WTC11 (cell line): Measurements from ENCODE around the gene MUC6. TPM values are rescaled to one million over a fixed set of nuclear protein-coding genes. Genes with fewer than 3 reads are reported as not detected.

Experiments
- ATAC-seq: fragments of 200-7000 bp; cut with Tn5 transposase; 2 replicates; pipeline ENCODE4 v1.10.0; 2021; ENCODE audit warnings: mild to moderate bottlenecking, moderate library complexity
- CTCF ChIA-PET: fragments of 300-600 bp; sonication (Branson Sonifier 250); formaldehyde crosslinking; loops from one replicate; lab custom pipeline; 2021; ENCODE audit warnings: antibody characterized with exemption; lab: Charles Lee
- POLR2A ChIA-PET: fragments of 350-600 bp; sonication (Branson Sonifier 250); formaldehyde crosslinking; loops from one replicate; lab custom pipeline; 2021; ENCODE audit warnings: antibody characterized with exemption; lab: Charles Lee
- DNase-seq: peaks from one replicate; pipeline ENCODE4 v3.0.0; 2021; ENCODE audit warnings: low spot score
- H3K27ac Mint-ChIP-seq: 2 replicates; pipeline ENCODE4 v1.8.0; 2021; ENCODE audit warnings: mixed read lengths
- H3K27me3 Mint-ChIP-seq: 2 replicates; pipeline ENCODE4 v1.8.0; 2021; ENCODE audit warnings: low read depth, mild to moderate bottlenecking, moderate library complexity, mixed read lengths
- H3K36me3 Mint-ChIP-seq: 2 replicates; pipeline ENCODE4 v1.8.0; 2021; ENCODE audit warnings: mixed read lengths
- H3K4me1 Mint-ChIP-seq: 2 replicates; pipeline ENCODE4 v1.8.0; 2022; ENCODE audit warnings: mixed read lengths
- H3K4me3 Mint-ChIP-seq: 2 replicates; pipeline ENCODE4 v1.8.0; 2021; ENCODE audit warnings: mild to moderate bottlenecking, moderate library complexity, mixed read lengths
- H3K9me3 Mint-ChIP-seq: 2 replicates; pipeline ENCODE4 v1.8.0; 2021; ENCODE audit warnings: mixed read lengths
- ELF4 ChIP-seq: sonication (generic); formaldehyde crosslinking; IDR thresholded peaks from 2 replicates; pipeline ENCODE4 v1.8.1; 2022; ENCODE audit warnings: low read depth, mild to moderate bottlenecking, moderate library complexity, missing genetic modification reagents
- FOXK1 ChIP-seq: sonication (generic); formaldehyde crosslinking; IDR thresholded peaks from 2 replicates; pipeline ENCODE4 v1.8.0; 2022; ENCODE audit warnings: mild to moderate bottlenecking, moderate library complexity, missing genetic modification reagents
- GRHL2 ChIP-seq: fragments of 250-450 bp; sonication (Bioruptor Pico); IDR thresholded peaks from 2 replicates; pipeline ENCODE4 v1.8.0; 2022; ENCODE audit warnings: mild to moderate bottlenecking, moderate library complexity; ENCODE audit not compliant: insufficient replicate concordance, severe bottlenecking
- JUN ChIP-seq: sonication (generic); formaldehyde crosslinking; IDR thresholded peaks from 2 replicates; pipeline ENCODE4 v1.8.0; 2023; ENCODE audit warnings: mild to moderate bottlenecking, missing genetic modification reagents
- NR3C1 ChIP-seq: sonication (generic); formaldehyde crosslinking; conservative IDR thresholded peaks from 2 replicates; pipeline ENCODE4 v1.8.1; 2023; ENCODE audit warnings: low read depth, mild to moderate bottlenecking, missing genetic modification reagents
- RORB ChIP-seq: fragments of 250-450 bp; sonication (Bioruptor Pico); IDR thresholded peaks from 2 replicates; pipeline ENCODE4 v1.9.0; 2021; ENCODE audit warnings: mild to moderate bottlenecking
- TCF7 ChIP-seq: sonication (generic); formaldehyde crosslinking; IDR thresholded peaks from 2 replicates; pipeline ENCODE4 v1.8.0; 2022; ENCODE audit warnings: mild to moderate bottlenecking, low read depth, missing genetic modification reagents, moderate library complexity
- TEAD4 ChIP-seq: sonication (generic); formaldehyde crosslinking; IDR thresholded peaks from 2 replicates; pipeline ENCODE4 v1.8.0; 2022; ENCODE audit warnings: mild to moderate bottlenecking, missing genetic modification reagents
- TP53 ChIP-seq: sonication (generic); formaldehyde crosslinking; IDR thresholded peaks from 2 replicates; pipeline ENCODE4 v1.8.1; 2023; ENCODE audit warnings: mild to moderate bottlenecking, missing genetic modification reagents
- ZBTB21 ChIP-seq: sonication (generic); formaldehyde crosslinking; IDR thresholded peaks from 2 replicates; pipeline ENCODE4 v1.8.1; 2023; ENCODE audit warnings: mild to moderate bottlenecking, missing genetic modification reagents, borderline replicate concordance
- ZNF263 ChIP-seq: sonication (generic); formaldehyde crosslinking; IDR thresholded peaks from 2 replicates; pipeline ENCODE4 v1.8.1; 2022; ENCODE audit warnings: low read depth, mild to moderate bottlenecking, moderate library complexity, missing genetic modification reagents
- ZNF671 ChIP-seq: fragments of 250-450 bp; sonication (Bioruptor Pico); IDR thresholded peaks from 2 replicates; pipeline ENCODE4 v1.8.0; 2021; ENCODE audit warnings: mild to moderate bottlenecking
- total RNA-seq: library from RNA; stranded (reverse); gene quantifications from 3 replicates; pipeline ENCODE4 v1.2.3, GENCODE V29; 2021
- TF ChIP-seq, protein P1 (sequence below): sonication (generic); formaldehyde crosslinking; IDR thresholded peaks from 2 replicates; pipeline ENCODE4 v1.8.0; 2023; ENCODE audit warnings: mild to moderate bottlenecking, missing genetic modification reagents
- TF ChIP-seq, protein P2 (sequence below): sonication (generic); formaldehyde crosslinking; IDR thresholded peaks from 2 replicates; pipeline ENCODE4 v1.8.0; 2022; ENCODE audit warnings: mild to moderate bottlenecking, missing genetic modification reagents
- TF ChIP-seq, protein P3 (sequence below): sonication (generic); formaldehyde crosslinking; conservative IDR thresholded peaks from 2 replicates; pipeline ENCODE4 v1.8.1; 2022; ENCODE audit warnings: mild to moderate bottlenecking, missing genetic modification reagents
- TF ChIP-seq, protein P4 (sequence below): fragments of 250-450 bp; sonication (Bioruptor Pico); conservative IDR thresholded peaks from 2 replicates; pipeline ENCODE4 v1.9.0; 2021; ENCODE audit warnings: mild to moderate bottlenecking
- TF ChIP-seq, protein P5 (sequence below): sonication (generic); formaldehyde crosslinking; IDR thresholded peaks from 2 replicates; pipeline ENCODE4 v1.8.0; 2022; ENCODE audit warnings: mild to moderate bottlenecking, missing genetic modification reagents
- TF ChIP-seq, protein P6 (sequence below): sonication (generic); formaldehyde crosslinking; IDR thresholded peaks from 2 replicates; pipeline ENCODE4 v1.8.0; 2022; ENCODE audit warnings: mild to moderate bottlenecking, missing genetic modification reagents
- TF ChIP-seq, protein P7 (sequence below): sonication (generic); formaldehyde crosslinking; IDR thresholded peaks from 2 replicates; pipeline ENCODE4 v1.8.1; 2023; ENCODE audit warnings: mild to moderate bottlenecking, missing genetic modification reagents
- TF ChIP-seq, protein P8 (sequence below): sonication (generic); formaldehyde crosslinking; IDR thresholded peaks from 2 replicates; pipeline ENCODE4 v1.8.1; 2023; ENCODE audit warnings: mild to moderate bottlenecking, missing genetic modification reagents, moderate library complexity
- TF ChIP-seq, protein P9 (sequence below): fragments of 250-450 bp; sonication (Bioruptor Pico); IDR thresholded peaks from 2 replicates; pipeline ENCODE4 v1.9.0; 2021; ENCODE audit warnings: moderate library complexity, mild to moderate bottlenecking, inconsistent platforms, borderline replicate concordance

MUC6 gene
- total RNA-seq, 1 experiment from 2014 or later, result 0.13 TPM

DNA sequence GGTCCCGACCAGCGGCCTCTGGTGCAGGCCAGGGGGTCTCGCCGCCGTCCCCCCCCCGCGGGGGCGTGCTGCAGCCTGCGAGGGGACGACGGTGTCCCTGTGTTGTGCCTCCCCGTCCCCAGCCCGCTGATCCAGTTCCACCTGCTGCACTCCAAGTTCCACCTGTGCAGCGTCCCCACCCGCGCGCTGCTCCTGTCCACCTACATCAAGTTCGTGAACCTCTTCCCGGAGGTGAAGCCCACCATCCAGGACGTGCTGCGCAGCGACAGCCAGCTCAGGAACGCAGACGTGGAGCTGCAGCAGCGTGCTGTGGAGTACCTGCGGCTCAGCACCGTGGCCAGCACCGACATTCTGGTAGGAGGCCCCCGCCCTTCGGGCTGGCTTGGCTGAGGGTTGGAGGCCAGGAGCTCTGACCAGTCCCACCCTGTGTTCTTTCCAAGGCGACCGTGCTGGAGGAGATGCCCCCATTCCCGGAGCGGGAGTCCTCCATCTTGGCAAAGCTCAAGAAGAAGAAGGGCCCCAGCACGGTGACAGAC, 42.8 kb downstream of the MUC6 start:
- ChIA-PET POLR2A (no interaction called here), CTCF (interaction anchor here (1.3 kb wide), 1 partner anchor 57 kb away, joined by 3 read pairs; no protein-coding TSS in a partner anchor)
- no peak overlapping the region for H3K27ac Mint-ChIP-seq
- no peak for TF ChIP-seq ZNF671 (CRISPR knock-in tag)
- TF ChIP-seq, protein P1, sequence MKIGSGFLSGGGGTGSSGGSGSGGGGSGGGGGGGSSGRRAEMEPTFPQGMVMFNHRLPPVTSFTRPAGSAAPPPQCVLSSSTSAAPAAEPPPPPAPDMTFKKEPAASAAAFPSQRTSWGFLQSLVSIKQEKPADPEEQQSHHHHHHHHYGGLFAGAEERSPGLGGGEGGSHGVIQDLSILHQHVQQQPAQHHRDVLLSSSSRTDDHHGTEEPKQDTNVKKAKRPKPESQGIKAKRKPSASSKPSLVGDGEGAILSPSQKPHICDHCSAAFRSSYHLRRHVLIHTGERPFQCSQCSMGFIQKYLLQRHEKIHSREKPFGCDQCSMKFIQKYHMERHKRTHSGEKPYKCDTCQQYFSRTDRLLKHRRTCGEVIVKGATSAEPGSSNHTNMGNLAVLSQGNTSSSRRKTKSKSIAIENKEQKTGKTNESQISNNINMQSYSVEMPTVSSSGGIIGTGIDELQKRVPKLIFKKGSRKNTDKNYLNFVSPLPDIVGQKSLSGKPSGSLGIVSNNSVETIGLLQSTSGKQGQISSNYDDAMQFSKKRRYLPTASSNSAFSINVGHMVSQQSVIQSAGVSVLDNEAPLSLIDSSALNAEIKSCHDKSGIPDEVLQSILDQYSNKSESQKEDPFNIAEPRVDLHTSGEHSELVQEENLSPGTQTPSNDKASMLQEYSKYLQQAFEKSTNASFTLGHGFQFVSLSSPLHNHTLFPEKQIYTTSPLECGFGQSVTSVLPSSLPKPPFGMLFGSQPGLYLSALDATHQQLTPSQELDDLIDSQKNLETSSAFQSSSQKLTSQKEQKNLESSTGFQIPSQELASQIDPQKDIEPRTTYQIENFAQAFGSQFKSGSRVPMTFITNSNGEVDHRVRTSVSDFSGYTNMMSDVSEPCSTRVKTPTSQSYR (CRISPR knock-in tag), result no peak
- no peak for TF ChIP-seq TCF7 (CRISPR knock-in tag)
- TF ChIP-seq, protein P2, sequence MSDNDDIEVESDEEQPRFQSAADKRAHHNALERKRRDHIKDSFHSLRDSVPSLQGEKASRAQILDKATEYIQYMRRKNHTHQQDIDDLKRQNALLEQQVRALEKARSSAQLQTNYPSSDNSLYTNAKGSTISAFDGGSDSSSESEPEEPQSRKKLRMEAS (CRISPR knock-in tag), result no peak
- TF ChIP-seq, protein P3, sequence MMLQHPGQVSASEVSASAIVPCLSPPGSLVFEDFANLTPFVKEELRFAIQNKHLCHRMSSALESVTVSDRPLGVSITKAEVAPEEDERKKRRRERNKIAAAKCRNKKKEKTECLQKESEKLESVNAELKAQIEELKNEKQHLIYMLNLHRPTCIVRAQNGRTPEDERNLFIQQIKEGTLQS (CRISPR knock-in tag), result no peak
- no peak for TF ChIP-seq JUN (CRISPR knock-in tag)
- no peak for TF ChIP-seq ZBTB21 (CRISPR knock-in tag)
- ATAC-seq (no peak), DNase-seq (no peak)
- no peak overlapping the region for H3K4me3 Mint-ChIP-seq
- peaks cover 35% of the 10 kb centered on the region for H3K36me3 Mint-ChIP-seq
- H3K4me1 Mint-ChIP-seq, result no peaks in the 10 kb centered on the region
- H3K9me3 Mint-ChIP-seq, result peaks cover 4% of the 10 kb centered on the region
- no peaks in the 10 kb centered on the region for H3K27me3 Mint-ChIP-seq

DNA sequence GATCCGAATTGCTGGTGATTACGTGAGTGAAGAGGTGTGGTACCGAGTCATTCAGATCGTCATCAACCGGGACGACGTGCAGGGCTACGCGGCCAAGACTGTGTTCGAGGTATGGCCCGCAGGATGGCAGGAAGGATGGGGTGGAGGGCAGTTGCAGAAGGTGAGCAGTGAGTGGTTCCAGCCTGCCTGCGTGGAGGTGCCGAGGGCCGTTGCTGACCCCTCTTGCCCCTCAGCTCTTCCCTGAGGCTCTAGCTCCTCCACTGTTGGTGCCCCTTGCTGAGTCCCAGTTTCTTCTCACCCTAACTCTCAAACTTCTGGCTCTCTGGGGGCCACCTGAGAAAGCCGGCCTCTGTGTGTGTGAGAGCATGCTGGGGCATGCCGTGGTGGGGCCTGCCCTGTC, 43.9 kb downstream of the MUC6 start:
- Mint-ChIP-seq H3K27ac (peak overlapping the region; percentile 94), H3K27me3 (no peaks in the 10 kb centered on the region)
- CTCF ChIA-PET, result interaction anchor here (1.3 kb wide), 1 partner anchor 58 kb away, joined by 3 read pairs; no protein-coding TSS in a partner anchor
- no peak for TF ChIP-seq RORB (CRISPR knock-in tag)
- no peak for TF ChIP-seq ZNF263
- TF ChIP-seq TP53 (CRISPR knock-in tag), result no peak
- TF ChIP-seq GRHL2 (CRISPR knock-in tag), result no peak
- no peak for TF ChIP-seq FOXK1 (CRISPR knock-in tag)
- TF ChIP-seq ELF4 (CRISPR knock-in tag), result no peak
- TF ChIP-seq, protein P4, sequence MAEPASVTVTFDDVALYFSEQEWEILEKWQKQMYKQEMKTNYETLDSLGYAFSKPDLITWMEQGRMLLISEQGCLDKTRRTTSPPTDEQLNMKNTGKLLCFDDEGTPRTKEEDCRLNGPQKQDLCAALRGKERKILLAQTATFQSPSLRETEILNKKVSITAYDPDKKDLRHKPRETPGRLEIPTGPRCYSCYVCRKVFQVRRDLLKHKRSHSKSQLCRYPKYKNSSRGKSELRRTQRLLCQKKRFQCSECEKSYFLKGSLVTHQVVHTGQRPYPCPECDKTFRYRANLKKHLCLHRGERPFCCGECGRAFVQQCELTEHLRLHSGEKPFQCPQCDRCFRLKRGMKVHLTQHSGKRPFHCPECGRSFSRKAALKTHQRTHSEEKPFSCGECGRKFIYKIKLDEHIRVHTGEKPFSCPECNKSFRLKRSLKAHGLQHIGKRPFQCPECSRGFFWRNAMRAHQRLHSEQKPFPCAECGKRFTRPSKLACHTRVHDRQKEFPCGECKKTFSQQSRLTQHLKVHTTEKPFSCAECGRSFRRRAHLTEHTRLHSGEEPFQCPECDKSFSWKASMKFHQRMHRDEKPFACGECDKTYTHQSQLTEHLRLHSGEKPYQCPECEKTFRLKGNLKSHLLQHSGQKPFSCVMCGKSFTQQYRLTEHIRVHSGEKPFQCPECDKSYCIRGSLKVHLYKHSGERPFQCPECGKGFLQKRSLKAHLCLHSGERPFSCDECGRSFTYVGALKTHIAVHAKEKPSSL (CRISPR knock-in tag), result no peak
- TF ChIP-seq, protein P5, sequence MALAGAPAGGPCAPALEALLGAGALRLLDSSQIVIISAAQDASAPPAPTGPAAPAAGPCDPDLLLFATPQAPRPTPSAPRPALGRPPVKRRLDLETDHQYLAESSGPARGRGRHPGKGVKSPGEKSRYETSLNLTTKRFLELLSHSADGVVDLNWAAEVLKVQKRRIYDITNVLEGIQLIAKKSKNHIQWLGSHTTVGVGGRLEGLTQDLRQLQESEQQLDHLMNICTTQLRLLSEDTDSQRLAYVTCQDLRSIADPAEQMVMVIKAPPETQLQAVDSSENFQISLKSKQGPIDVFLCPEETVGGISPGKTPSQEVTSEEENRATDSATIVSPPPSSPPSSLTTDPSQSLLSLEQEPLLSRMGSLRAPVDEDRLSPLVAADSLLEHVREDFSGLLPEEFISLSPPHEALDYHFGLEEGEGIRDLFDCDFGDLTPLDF (CRISPR knock-in tag), result no peak
- TF ChIP-seq, protein P6, sequence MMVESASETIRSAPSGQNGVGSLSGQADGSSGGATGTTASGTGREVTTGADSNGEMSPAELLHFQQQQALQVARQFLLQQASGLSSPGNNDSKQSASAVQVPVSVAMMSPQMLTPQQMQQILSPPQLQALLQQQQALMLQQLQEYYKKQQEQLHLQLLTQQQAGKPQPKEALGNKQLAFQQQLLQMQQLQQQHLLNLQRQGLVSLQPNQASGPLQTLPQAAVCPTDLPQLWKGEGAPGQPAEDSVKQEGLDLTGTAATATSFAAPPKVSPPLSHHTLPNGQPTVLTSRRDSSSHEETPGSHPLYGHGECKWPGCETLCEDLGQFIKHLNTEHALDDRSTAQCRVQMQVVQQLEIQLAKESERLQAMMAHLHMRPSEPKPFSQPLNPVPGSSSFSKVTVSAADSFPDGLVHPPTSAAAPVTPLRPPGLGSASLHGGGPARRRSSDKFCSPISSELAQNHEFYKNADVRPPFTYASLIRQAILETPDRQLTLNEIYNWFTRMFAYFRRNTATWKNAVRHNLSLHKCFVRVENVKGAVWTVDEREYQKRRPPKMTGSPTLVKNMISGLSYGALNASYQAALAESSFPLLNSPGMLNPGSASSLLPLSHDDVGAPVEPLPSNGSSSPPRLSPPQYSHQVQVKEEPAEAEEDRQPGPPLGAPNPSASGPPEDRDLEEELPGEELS (CRISPR knock-in tag), result no peak
- TF ChIP-seq, protein P7, sequence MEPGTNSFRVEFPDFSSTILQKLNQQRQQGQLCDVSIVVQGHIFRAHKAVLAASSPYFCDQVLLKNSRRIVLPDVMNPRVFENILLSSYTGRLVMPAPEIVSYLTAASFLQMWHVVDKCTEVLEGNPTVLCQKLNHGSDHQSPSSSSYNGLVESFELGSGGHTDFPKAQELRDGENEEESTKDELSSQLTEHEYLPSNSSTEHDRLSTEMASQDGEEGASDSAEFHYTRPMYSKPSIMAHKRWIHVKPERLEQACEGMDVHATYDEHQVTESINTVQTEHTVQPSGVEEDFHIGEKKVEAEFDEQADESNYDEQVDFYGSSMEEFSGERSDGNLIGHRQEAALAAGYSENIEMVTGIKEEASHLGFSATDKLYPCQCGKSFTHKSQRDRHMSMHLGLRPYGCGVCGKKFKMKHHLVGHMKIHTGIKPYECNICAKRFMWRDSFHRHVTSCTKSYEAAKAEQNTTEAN, result no peak
- TF ChIP-seq, protein P8, sequence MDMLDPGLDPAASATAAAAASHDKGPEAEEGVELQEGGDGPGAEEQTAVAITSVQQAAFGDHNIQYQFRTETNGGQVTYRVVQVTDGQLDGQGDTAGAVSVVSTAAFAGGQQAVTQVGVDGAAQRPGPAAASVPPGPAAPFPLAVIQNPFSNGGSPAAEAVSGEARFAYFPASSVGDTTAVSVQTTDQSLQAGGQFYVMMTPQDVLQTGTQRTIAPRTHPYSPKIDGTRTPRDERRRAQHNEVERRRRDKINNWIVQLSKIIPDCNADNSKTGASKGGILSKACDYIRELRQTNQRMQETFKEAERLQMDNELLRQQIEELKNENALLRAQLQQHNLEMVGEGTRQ (CRISPR knock-in tag), result no peak
- TF ChIP-seq, protein P9, sequence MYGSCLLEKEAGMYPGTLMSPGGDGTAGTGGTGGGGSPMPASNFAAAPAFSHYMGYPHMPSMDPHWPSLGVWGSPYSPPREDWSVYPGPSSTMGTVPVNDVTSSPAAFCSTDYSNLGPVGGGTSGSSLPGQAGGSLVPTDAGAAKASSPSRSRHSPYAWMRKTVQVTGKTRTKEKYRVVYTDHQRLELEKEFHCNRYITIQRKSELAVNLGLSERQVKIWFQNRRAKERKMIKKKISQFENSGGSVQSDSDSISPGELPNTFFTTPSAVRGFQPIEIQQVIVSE (CRISPR knock-in tag), result no peak
- no peak for TF ChIP-seq JUN (CRISPR knock-in tag)
- TF ChIP-seq TEAD4 (CRISPR knock-in tag), result no peak
- TF ChIP-seq NR3C1 (CRISPR knock-in tag), result no peak

More for the DNA sequence above, 43.9 kb downstream of the MUC6 start:
- ATAC-seq (no peak), DNase-seq (no peak)
- peaks cover 4% of the 10 kb centered on the region for H3K9me3 Mint-ChIP-seq
- H3K4me1 Mint-ChIP-seq, result no peaks in the 10 kb centered on the region
- POLR2A ChIA-PET, result no interaction called here
- no peak overlapping the region for H3K4me3 Mint-ChIP-seq
- H3K36me3 Mint-ChIP-seq, result peaks cover 44% of the 10 kb centered on the region
